C4-2B (cell line): ENCODE data around the gene FAM83G.

Experiments used
- CTCF ChIP-seq: fragments of 450-650 bp; conservative IDR thresholded peaks from 2 replicates; pipeline ENCODE4 v1.5.1; 2017; ENCODE audit warnings: mild to moderate bottlenecking
- ZFX ChIP-seq: fragments of 450-650 bp; IDR thresholded peaks from 2 replicates; pipeline ENCODE4 v1.6.1; 2017

GRCh38 chr17:19012171-19013080 lies 7.9 kb upstream of the FAM83G start:
- TF ChIP-seq CTCF (no peak), ZFX (no peak)
